Measurements from ENCODE around the gene TMEM219.

DNA sequence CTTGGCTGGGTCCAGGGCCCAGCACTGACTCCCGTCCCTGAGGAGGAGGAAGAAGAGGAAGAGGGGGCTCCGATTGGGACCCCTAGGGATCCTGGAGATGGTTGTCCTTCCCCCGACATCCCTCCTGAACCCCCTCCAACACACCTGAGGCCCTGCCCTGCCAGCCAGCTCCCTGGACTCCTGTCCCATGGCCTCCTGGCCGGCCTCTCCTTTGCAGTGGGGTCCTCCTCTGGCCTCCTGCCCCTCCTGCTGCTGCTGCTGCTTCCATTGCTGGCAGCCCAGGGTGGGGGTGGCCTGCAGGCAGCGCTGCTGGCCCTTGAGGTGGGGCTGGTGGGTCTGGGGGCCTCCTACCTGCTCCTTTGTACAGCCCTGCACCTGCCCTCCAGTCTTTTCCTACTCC lies 25.1 kb downstream of the TMEM219 start:
- TF ChIP-seq, protein P1, sequence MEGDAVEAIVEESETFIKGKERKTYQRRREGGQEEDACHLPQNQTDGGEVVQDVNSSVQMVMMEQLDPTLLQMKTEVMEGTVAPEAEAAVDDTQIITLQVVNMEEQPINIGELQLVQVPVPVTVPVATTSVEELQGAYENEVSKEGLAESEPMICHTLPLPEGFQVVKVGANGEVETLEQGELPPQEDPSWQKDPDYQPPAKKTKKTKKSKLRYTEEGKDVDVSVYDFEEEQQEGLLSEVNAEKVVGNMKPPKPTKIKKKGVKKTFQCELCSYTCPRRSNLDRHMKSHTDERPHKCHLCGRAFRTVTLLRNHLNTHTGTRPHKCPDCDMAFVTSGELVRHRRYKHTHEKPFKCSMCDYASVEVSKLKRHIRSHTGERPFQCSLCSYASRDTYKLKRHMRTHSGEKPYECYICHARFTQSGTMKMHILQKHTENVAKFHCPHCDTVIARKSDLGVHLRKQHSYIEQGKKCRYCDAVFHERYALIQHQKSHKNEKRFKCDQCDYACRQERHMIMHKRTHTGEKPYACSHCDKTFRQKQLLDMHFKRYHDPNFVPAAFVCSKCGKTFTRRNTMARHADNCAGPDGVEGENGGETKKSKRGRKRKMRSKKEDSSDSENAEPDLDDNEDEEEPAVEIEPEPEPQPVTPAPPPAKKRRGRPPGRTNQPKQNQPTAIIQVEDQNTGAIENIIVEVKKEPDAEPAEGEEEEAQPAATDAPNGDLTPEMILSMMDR (IDR thresholded peaks at IDR 0.05): no peak
- TF ChIP-seq EP300 (IDR thresholded peaks at IDR 0.05): no peak
- TF ChIP-seq POLR2AphosphoS5 (IDR thresholded peaks at IDR 0.05): no peak
